ENCODE data around the gene AHRR. TPM values are rescaled to one million over a fixed set of nuclear protein-coding genes. Genes with fewer than 3 reads are reported as not detected.
A peak's percentile ranks its signal among the peaks of the same experiment; 100 is the strongest.

Gene AHRR
- total RNA-seq, 6 experiments from 2014 or later, result 0.06 to 0.81 (median 0.43) TPM

- DNase-seq, result peak in 2 of 3 donors; percentile 39 to 44
- no peak for TF ChIP-seq CTCF (IDR thresholded peaks at IDR 0.05)
- no peak for TF ChIP-seq POLR2A (IDR thresholded peaks at IDR 0.05)
- 67% methylated on average over 5 of the region's 30 CpGs for WGBS (ENCODE audit: insufficient coverage, low coverage, low lambda C conversion rate, missing lambda C conversion rate)
- Histone ChIP-seq H3K27me3 (no peaks in the 10 kb centered on the region), H3K36me3 (no peaks in the 10 kb centered on the region), H3K4me1 (no peaks in the 10 kb centered on the region), H3K4me3 (no peak overlapping the region), H3K9me3 (no peaks in the 10 kb centered on the region), H3K27ac (no peak overlapping the region)
- no peak for ATAC-seq
- intact Hi-C loops (cut with DNase I), result no loop called here
These were observed 54.6 kb downstream of the AHRR start for GRCh38 chr5:375921-376798.

GRCh38 chr5:376799-377325 lies 55.3 kb downstream of the AHRR start:
- Histone ChIP-seq H3K27me3 (no peaks in the 10 kb centered on the region), H3K4me1 (no peaks in the 10 kb centered on the region), H3K4me3 (no peak overlapping the region), H3K9me3 (no peaks in the 10 kb centered on the region), H3K27ac (no peak overlapping the region), H3K36me3 (no peaks in the 10 kb centered on the region)
- TF ChIP-seq CTCF (IDR thresholded peaks at IDR 0.05), result no peak
- TF ChIP-seq POLR2A (IDR thresholded peaks at IDR 0.05), result no peak
- intact Hi-C loops (cut with DNase I), result no loop called here
- DNase-seq, result peak in 1 of 3 donors; percentile 27
- 76% methylated on average over 2 of the region's 12 CpGs for WGBS (ENCODE audit: insufficient coverage, low coverage, low lambda C conversion rate, missing lambda C conversion rate)
- ATAC-seq, result no peak

GRCh38 chr5:377326-377981 lies 55.9 kb downstream of the AHRR start:
- intact Hi-C loops (cut with DNase I), result no loop called here
- Histone ChIP-seq H3K4me1 (no peaks in the 10 kb centered on the region), H3K27ac (no peak overlapping the region), H3K4me3 (no peak overlapping the region), H3K9me3 (no peaks in the 10 kb centered on the region), H3K27me3 (no peaks in the 10 kb centered on the region), H3K36me3 (no peaks in the 10 kb centered on the region)
- ATAC-seq, result no peak
- peak in 2 of 3 donors; percentile 23 to 36 for DNase-seq
- TF ChIP-seq CTCF (IDR thresholded peaks at IDR 0.05) (no peak), POLR2A (IDR thresholded peaks at IDR 0.05) (no peak)
- WGBS (ENCODE audit: insufficient coverage, low coverage, low lambda C conversion rate, missing lambda C conversion rate), result 82% methylated on average over 2 of the region's 10 CpGs

GRCh38 chr5:378301-378891 lies 56.9 kb downstream of the AHRR start:
- intact Hi-C loops (cut with DNase I), result no loop called here
- no peaks in the 10 kb centered on the region for H3K4me1 ChIP-seq
- ATAC-seq (no peak), DNase-seq (peak in 2 of 3 donors; percentile 13 to 14)
- H3K36me3 ChIP-seq, result no peaks in the 10 kb centered on the region
- H3K27ac ChIP-seq, result no peak overlapping the region
- TF ChIP-seq CTCF (IDR thresholded peaks at IDR 0.05) (no peak), POLR2A (IDR thresholded peaks at IDR 0.05) (no peak)
- no peaks in the 10 kb centered on the region for H3K27me3 ChIP-seq
- 56% methylated on average over 6 of the region's 8 CpGs for WGBS (ENCODE audit: insufficient coverage, low coverage, low lambda C conversion rate, missing lambda C conversion rate)
- no peaks in the 10 kb centered on the region for H3K9me3 ChIP-seq
- no peak overlapping the region for H3K4me3 ChIP-seq
